H9 (cell line): Measurements from ENCODE around the gene FGFR4. TPM values are rescaled to one million over a fixed set of nuclear protein-coding genes. Genes with fewer than 3 reads are reported as not detected.

Experiments used
- DNase-seq: peaks from one replicate; pipeline ENCODE4 v3.0.0-alpha.2; 2017
- H2AFZ ChIP-seq: one replicate; pipeline ENCODE4 v1.6.1; 2013; ENCODE audit warnings: mild to moderate bottlenecking, low read length, control low read depth, moderate library complexity
- H2AK5ac ChIP-seq: 2 replicates; pipeline ENCODE4 v1.6.1; 2013; ENCODE audit warnings: low read length, control low read depth, mixed read lengths; ENCODE audit not compliant: insufficient read length
- H2BK120ac ChIP-seq: one replicate; pipeline ENCODE4 v1.6.1; 2013; ENCODE audit warnings: low read depth, mild to moderate bottlenecking, low read length, control low read depth, inconsistent platforms; ENCODE audit not compliant: poor library complexity, severe bottlenecking
- H2BK12ac ChIP-seq: 2 replicates; pipeline ENCODE4 v1.6.1; 2013; ENCODE audit warnings: low read length, control low read depth, mixed read lengths, low read depth; ENCODE audit not compliant: insufficient read length
- H2BK15ac ChIP-seq: 2 replicates; pipeline ENCODE4 v1.6.1; 2013; ENCODE audit warnings: low read depth, low read length, control low read depth
- H2BK20ac ChIP-seq: one replicate; pipeline ENCODE4 v1.6.1; 2013; ENCODE audit warnings: low read depth, mild to moderate bottlenecking, low read length, control low read depth, inconsistent platforms; ENCODE audit not compliant: poor library complexity, severe bottlenecking
- H2BK5ac ChIP-seq: 2 replicates; pipeline ENCODE4 v1.6.1; 2013; ENCODE audit warnings: low read length, control low read depth, mixed read lengths; ENCODE audit not compliant: insufficient read length
- H3K14ac ChIP-seq: 2 replicates; pipeline ENCODE4 v1.6.1; 2013; ENCODE audit warnings: low read length, control low read depth; ENCODE audit not compliant: insufficient read depth
- H3K18ac ChIP-seq: 2 replicates; pipeline ENCODE4 v1.6.1; 2013; ENCODE audit warnings: low read depth, mild to moderate bottlenecking, mixed read lengths, low read length, control low read depth; ENCODE audit not compliant: insufficient read length
- H3K23ac ChIP-seq: 2 replicates; pipeline ENCODE4 v1.6.1; 2013; ENCODE audit warnings: low read length, control low read depth, mixed read lengths, low read depth; ENCODE audit not compliant: insufficient read length
- H3K23me2 ChIP-seq: 2 replicates; pipeline ENCODE4 v1.6.1; 2013; ENCODE audit warnings: low read depth, mild to moderate bottlenecking, mixed read lengths, low read length, control low read depth; ENCODE audit not compliant: insufficient read length, poor library complexity, severe bottlenecking
- H3K27ac ChIP-seq: 2 replicates; pipeline ENCODE4 v1.5.1; 2013; ENCODE audit warnings: low read length, control low read depth, mixed read lengths, low read depth; ENCODE audit not compliant: insufficient read length
- H3K27me3 ChIP-seq: 2 replicates; pipeline ENCODE4 v1.6.1; 2013; ENCODE audit warnings: low read length, control low read depth, inconsistent platforms; ENCODE audit not compliant: insufficient read depth
- H3K4ac ChIP-seq: 2 replicates; pipeline ENCODE4 v1.6.1; 2013; ENCODE audit warnings: low read depth, mild to moderate bottlenecking, control low read depth, inconsistent platforms, low read length, moderate library complexity
- H3K4me1 ChIP-seq: 2 replicates; pipeline ENCODE4 v1.6.1; 2013; ENCODE audit warnings: low read length, control low read depth, inconsistent platforms; ENCODE audit not compliant: insufficient read depth
- H3K4me2 ChIP-seq: 2 replicates; pipeline ENCODE4 v1.6.1; 2013; ENCODE audit warnings: low read length, control low read depth, mixed read lengths; ENCODE audit not compliant: insufficient read length, insufficient read depth
- H3K56ac ChIP-seq: 2 replicates; pipeline ENCODE4 v1.6.1; 2013; ENCODE audit warnings: low read depth, mild to moderate bottlenecking, mixed read lengths, low read length, control low read depth; ENCODE audit not compliant: insufficient read length
- H3K79me1 ChIP-seq: 2 replicates; pipeline ENCODE4 v1.6.1; 2013; ENCODE audit warnings: low read depth, mild to moderate bottlenecking, moderate library complexity, low read length, control low read depth, inconsistent platforms; ENCODE audit not compliant: insufficient read depth, poor library complexity, severe bottlenecking
- H3K79me2 ChIP-seq: 2 replicates; pipeline ENCODE4 v1.6.1; 2013; ENCODE audit warnings: low read length, control low read depth, inconsistent platforms; ENCODE audit not compliant: insufficient read depth
- H3K9ac ChIP-seq: 2 replicates; pipeline ENCODE4 v1.6.1; 2013; ENCODE audit warnings: low read length, control low read depth, mixed read lengths; ENCODE audit not compliant: insufficient read length; ENCODE audit errors: extremely low read depth
- H3K9me3 ChIP-seq: one replicate; pipeline ENCODE4 v1.6.1; 2013; ENCODE audit warnings: low read depth, low read length, inconsistent platforms; ENCODE audit not compliant: control insufficient read depth
- H3T11ph ChIP-seq: one replicate; pipeline ENCODE4 v1.6.1; 2013; ENCODE audit warnings: mild to moderate bottlenecking, low read length, control low read depth, inconsistent platforms
- H4K20me1 ChIP-seq: one replicate; pipeline ENCODE4 v1.6.1; 2013; ENCODE audit not compliant: control insufficient read depth, insufficient read length, insufficient read depth
- H4K5ac ChIP-seq: 2 replicates; pipeline ENCODE4 v1.6.1; 2013; ENCODE audit warnings: low read depth, mild to moderate bottlenecking, mixed read lengths, low read length, control low read depth; ENCODE audit not compliant: insufficient read length
- H4K8ac ChIP-seq: replicated peaks from 2 replicates; pipeline ENCODE4 v1.6.1; 2013; ENCODE audit warnings: low read length, control low read depth, mixed read lengths, low read depth; ENCODE audit not compliant: insufficient read length
- H4K91ac ChIP-seq: 2 replicates; pipeline ENCODE4 v1.6.1; 2013; ENCODE audit warnings: low read depth, mild to moderate bottlenecking, moderate library complexity, mixed read lengths, low read length, control low read depth; ENCODE audit not compliant: insufficient read length
- H3K27ac Mint-ChIP-seq, 3 experiments: 2 replicates in 2 of 3; 3 replicates in 1 of 3; pipeline ENCODE4 v1.8.0; 2020 to 2021; ENCODE audit warnings: mixed read lengths in 3 of 3, mild to moderate bottlenecking in 1 of 3, moderate library complexity in 1 of 3
- H3K27me3 Mint-ChIP-seq: 2 replicates; pipeline ENCODE4 v1.8.0; 2021; ENCODE audit warnings: low read depth, mild to moderate bottlenecking, moderate library complexity, mixed read lengths
- H3K36me3 Mint-ChIP-seq, 3 experiments: 2 replicates in 2 of 3; 3 replicates in 1 of 3; pipeline ENCODE4 v1.8.0; 2020 to 2021; ENCODE audit warnings: low read depth in 3 of 3, mixed read lengths in 3 of 3; ENCODE audit not compliant: insufficient read depth in 1 of 3
- H3K4me1 Mint-ChIP-seq, 2 experiments: 2 replicates each; pipeline ENCODE4 v1.8.0; 2020; ENCODE audit warnings: mixed read lengths in 2 of 2
- H3K4me3 Mint-ChIP-seq, 2 experiments: 2 replicates in 1 of 2; 3 replicates in 1 of 2; pipeline ENCODE4 v1.8.0; 2020 to 2021; ENCODE audit warnings: mild to moderate bottlenecking in 2 of 2, mixed read lengths in 2 of 2, moderate library complexity in 1 of 2
- H3K9me3 Mint-ChIP-seq, 2 experiments: 2 replicates in 1 of 2; 3 replicates in 1 of 2; pipeline ENCODE4 v1.8.0; 2020; ENCODE audit warnings: mild to moderate bottlenecking in 2 of 2, mixed read lengths in 2 of 2, moderate library complexity in 1 of 2
- WGBS: extraction: QIAGEN DNeasy Blood & Tissue Kit; methylation state at CpG from one replicate; pipeline ENCODE4 v1.1.7; 2013; ENCODE audit warnings: missing lambda C conversion rate, low lambda C conversion rate, mixed read lengths; ENCODE audit not compliant: insufficient read length; ENCODE audit errors: extremely low coverage; 5-methylcytosine and 5-hydroxymethylcytosine counted together
- total RNA-seq: library from RNA; stranded (reverse); gene quantifications from 2 replicates; pipeline ENCODE4 v1.2.1, GENCODE V29; 2021
- TF ChIP-seq, protein P1 (sequence below): fragments of 200-600 bp; sonication (generic); conservative IDR thresholded peaks from 3 replicates; pipeline ENCODE4 v1.8.0; 2021; ENCODE audit warnings: antibody characterized with exemption, mild to moderate bottlenecking

FGFR4 gene
- total RNA-seq, 1 experiment from 2014 or later = 52.8 TPM

DNA sequence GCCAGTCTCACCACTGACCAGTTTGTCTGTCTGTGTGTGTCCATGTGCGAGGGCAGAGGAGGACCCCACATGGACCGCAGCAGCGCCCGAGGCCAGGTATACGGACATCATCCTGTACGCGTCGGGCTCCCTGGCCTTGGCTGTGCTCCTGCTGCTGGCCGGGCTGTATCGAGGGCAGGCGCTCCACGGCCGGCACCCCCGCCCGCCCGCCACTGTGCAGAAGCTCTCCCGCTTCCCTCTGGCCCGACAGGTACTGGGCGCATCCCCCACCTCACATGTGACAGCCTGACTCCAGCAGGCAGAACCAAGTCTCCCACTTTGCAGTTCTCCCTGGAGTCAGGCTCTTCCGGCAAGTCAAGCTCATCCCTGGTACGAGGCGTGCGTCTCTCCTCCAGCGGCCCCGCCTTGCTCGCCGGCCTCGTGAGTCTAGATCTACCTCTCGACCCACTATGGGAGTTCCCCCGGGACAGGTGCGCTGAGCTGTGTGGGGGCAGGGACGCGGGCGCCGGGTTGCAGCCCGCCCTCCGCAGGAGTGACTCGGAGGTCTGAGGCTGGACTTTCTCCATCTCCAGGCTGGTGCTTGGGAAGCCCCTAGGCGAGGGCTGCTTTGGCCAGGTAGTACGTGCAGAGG is 6.5 kb downstream of the FGFR4 start:
- Histone ChIP-seq H2AK5ac (no peak overlapping the region), H3K23ac (no peak overlapping the region), H2BK5ac (no peak overlapping the region), H3K23me2 (no peaks in the 10 kb centered on the region), H4K8ac (no peak overlapping the region), H3K18ac (no peak overlapping the region), H2BK20ac (no peak overlapping the region), H3K79me1 (no peaks in the 10 kb centered on the region), H3K79me2 (peaks cover 4% of the 10 kb centered on the region; the same call in 1 of the 2 replicates), H2BK12ac (no peak overlapping the region), H3K4me1 (no peaks in the 10 kb centered on the region), H3K9ac (no peak overlapping the region), H3K4me2 (no peak overlapping the region), H2BK120ac (no peak overlapping the region), H4K91ac (no peak overlapping the region), H3K4ac (no peak overlapping the region), H3K56ac (no peak overlapping the region), H4K5ac (no peak overlapping the region), H3K27ac (no peak overlapping the region), H2BK15ac (no peak overlapping the region), H3K9me3 (no peaks in the 10 kb centered on the region), H2AFZ (no peak overlapping the region), H4K20me1 (no peaks in the 10 kb centered on the region), H3K14ac (no peak overlapping the region), H3K27me3 (no peaks in the 10 kb centered on the region), H3T11ph (no peak overlapping the region)
- no peaks in the 10 kb centered on the region for H3K9me3 Mint-ChIP-seq
- no peak overlapping the region for H3K4me3 Mint-ChIP-seq
- H3K27me3 Mint-ChIP-seq = no peaks in the 10 kb centered on the region
- no peak for DNase-seq
- H3K36me3 Mint-ChIP-seq = peaks cover 30 to 60% (median 50%) of the 10 kb centered on the region in 3 experiments; a peak in 6 of 7 replicates
- TF ChIP-seq, protein P1, sequence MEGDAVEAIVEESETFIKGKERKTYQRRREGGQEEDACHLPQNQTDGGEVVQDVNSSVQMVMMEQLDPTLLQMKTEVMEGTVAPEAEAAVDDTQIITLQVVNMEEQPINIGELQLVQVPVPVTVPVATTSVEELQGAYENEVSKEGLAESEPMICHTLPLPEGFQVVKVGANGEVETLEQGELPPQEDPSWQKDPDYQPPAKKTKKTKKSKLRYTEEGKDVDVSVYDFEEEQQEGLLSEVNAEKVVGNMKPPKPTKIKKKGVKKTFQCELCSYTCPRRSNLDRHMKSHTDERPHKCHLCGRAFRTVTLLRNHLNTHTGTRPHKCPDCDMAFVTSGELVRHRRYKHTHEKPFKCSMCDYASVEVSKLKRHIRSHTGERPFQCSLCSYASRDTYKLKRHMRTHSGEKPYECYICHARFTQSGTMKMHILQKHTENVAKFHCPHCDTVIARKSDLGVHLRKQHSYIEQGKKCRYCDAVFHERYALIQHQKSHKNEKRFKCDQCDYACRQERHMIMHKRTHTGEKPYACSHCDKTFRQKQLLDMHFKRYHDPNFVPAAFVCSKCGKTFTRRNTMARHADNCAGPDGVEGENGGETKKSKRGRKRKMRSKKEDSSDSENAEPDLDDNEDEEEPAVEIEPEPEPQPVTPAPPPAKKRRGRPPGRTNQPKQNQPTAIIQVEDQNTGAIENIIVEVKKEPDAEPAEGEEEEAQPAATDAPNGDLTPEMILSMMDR = no peak
- WGBS = no CpG with 5 or more reads among the region's 40 CpGs
- no peak overlapping the region for H3K27ac Mint-ChIP-seq
- peaks cover 7 to 11% of the 10 kb centered on the region in 2 experiments for H3K4me1 Mint-ChIP-seq
